HuH-7 (cell line): Measurements from ENCODE around the gene GALNT17.

Experiments
- DNase-seq: peaks from one replicate; pipeline ENCODE4 v3.0.0; 2011; ENCODE audit warnings: low spot score

Gene GALNT17

DNA sequence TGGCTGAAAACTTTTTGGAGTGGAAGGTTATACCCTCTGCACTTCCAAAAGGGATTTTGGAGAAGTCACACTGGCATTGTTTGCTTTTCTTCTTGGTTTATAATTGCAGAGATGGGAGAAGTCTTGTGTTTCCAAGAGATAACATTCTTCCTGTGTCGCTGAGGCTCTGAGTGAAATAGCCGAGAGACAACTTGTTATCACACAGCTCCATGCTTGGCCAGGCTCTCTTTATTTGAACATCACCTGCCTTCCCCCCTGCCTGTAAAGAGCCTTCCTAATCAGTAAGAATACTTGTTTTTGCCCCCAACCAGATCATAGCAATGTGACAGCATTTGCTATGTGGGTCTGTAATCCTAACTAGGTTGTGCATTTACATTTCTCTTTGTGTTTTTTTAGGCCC is 270.7 kb downstream of the GALNT17 start:
- no peak for DNase-seq

DNA sequence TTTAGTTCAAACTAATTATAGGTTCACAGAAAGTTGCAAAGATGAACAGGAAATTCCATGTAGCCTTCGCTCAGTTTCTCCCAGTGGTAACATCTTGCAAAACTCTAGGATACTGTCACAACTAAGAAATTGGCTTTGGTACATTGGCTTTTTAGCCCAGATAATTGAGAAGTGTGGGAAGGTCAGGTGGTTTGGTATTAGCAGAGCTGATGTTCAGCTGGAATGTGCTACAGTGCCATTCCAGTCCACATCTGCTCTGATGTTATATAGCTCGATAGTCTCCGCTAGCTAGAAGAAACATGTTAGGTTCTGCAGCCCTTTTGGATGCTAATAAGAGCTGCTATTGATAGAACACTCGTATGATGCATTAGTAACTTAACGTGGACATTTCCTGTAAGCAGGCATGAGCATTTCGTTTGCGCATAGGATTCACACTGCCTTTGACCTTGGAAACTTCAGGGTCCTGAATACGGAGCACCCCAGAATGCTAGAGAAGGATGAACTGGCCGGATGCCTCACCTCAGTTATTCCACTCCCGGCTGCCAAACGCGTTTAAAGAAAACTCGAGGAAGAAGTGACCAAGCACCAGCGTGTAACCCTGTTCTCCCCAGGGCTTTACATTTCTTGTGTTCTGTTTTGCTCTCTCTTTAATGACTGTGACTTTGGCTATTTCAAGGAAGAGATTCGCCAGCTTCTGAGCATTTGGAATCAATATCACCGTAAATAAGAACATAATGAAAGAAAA is 271.4 kb downstream of the GALNT17 start:
- no peak for DNase-seq

DNA sequence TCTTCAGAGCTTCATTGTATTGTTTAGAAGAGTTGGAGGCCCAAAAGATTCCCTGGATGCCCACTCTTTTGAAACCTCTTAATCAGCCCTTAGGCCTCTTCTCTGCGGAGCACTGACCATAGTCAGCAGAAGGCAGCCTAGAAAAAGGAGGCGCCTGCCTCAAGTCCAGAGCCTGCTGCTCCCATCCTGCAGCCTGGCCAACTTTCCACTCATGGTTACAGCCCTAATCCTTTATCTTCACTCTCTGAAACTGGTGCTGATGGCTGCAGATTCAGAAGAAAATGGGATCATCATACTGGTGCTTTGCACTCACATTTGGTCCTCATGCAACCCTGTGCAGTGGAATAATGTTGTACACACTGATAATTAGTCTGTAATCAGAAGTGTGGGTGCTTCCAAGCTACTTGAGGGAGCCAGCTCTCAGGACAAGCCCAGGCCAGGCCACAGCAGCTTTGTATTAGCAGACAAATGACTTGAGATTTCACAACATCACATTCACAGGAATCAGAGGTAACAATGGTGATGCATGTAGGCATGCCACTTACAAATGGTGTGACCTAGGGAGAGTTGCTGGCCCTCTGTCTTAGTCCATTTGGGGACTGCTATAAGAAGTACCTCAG is 272.9 kb downstream of the GALNT17 start:
- no peak for DNase-seq

DNA sequence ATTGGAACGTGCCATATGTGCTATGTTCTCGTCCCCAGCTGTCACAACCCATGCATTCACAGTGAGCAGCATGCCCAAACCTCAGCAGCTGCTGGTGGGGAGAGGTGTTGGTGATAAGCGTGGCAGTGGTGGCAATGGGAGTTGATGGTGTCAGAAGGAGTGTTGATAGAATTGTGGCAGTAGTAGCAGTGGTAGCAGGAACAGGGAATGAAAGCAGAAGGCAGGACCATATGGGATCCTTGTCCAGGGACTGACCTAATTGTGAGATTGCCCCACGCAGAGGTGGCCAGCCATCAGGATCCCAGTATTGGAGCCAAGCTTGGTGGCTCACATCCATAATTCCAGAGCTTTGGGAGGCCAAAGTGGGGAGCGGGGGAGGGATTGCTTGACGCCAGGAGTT is 276.3 kb downstream of the GALNT17 start:
- no peak for DNase-seq

DNA sequence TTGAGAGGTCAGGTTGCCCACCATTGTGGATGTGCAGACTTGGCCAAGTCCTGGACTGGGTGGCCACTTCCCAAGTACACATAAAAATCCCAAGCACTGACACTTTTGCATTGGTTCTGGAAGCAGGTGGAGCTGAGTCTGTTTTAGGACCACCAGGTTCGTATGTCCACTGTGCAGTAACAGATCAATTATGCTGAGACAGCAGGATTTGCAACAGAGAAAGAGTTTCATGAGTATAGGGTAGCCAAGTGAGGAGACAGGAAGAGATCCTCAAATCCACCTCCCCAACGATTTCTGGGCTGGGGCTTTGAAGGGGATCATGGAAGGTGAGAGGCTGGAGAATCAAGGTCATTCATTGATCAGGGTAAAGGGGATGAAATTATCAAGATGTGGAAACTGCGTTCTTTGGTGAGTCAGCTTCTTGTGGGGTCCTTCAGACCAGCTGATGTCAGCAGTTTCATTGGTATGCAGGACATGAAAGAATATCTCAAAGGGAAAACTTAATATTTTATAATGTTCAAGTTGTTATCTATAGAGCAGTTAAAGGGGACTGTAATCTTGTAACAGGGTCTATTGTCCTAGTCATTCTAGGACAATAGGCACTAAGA is 277.7 kb downstream of the GALNT17 start:
- no peak for DNase-seq

DNA sequence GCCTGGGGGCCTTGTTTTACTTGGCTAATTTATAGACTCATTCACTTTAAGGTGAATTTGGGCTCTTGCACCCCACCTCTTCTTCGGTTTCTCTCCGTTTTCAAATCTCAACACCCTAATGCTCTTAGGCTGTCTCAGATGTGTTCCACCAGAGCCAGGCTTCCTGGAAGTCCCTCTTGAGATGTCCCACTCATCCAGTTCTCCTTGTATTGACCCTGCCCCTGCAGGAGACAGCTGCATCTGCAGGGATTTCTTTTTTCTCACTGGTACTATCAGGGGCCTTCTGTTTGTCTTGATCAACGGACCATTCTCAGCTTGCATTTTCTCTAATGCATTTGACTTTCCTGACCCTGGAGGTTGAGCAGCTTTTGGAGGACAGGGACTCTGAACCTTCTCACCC is 279.5 kb downstream of the GALNT17 start:
- DNase-seq: no peak

DNA sequence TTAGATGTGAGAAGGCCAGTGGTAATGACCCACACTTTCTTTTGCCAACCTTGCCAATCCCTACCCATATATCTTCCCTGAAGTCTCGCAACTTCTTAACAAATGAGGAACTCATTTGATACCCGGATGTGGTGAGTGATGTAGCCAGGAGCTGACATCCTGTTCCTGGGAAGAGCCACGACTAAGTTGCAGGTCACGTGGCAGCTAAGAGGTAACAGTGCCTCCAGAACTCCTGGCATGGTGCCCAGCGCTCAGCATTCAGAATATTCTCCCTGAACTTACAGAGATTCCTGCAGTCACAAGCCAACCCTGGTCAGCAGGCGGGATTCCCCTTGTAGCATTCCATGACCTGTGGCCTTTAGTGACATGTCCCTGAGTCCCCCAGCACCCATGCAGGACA is 282.5 kb downstream of the GALNT17 start:
- no peak for DNase-seq

DNA sequence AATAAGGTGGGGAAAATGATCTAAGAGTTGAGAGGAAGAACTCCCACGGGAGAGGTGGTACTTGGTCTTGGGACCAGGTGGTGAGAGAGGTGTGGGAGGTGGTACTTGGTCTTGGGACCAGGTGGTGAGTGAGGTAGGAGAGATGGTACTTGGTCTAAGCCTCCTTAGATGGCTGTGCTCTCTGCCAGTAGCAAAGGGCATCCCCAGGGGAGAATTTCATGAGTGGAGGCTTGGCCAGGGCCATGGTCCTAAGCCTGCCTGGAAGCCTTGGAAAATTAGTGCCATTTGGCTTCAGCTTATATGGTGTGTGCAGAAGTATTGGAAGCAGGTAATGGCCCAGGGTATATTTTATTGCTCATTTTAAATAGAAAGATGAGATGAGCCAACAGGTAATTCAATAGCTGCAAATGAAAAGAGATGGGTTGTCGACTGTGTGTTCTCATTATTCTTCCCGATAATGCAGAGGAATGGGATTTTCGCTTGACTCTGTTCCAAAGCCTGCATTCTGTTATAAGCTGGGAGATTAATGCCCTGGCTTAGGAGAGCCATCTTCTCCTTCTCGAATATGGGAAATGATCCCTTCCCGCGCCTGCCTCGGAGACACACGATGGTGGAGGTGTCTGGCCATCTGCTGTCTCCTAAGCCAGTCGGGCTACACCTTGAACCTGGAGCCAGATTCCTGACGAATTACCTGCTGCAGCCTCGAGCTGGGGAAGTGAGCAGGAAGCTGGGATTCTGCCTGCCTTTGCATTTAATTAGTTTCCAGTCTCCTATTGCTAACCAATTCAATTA is 287.8 kb downstream of the GALNT17 start:
- no peak for DNase-seq

DNA sequence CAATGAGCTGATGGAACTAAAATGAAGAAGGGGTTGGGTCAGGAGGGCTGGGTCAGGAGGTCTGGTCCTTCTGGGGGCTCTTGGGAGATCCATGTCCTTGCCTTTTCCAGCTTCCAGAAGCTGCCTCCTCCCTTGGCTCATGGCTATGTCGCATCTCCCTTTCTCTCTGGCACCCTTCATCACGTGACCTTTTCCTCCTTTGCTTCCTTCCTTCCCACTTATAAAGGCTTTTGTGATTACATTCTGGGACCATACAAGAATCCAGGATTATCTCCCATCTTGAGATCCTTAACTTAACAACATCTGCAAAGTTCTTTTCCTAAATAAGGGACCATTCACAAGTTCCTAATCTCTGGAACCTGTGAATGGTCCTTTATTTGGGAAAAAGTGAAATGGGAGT is 290.2 kb downstream of the GALNT17 start:
- DNase-seq: no peak

DNA sequence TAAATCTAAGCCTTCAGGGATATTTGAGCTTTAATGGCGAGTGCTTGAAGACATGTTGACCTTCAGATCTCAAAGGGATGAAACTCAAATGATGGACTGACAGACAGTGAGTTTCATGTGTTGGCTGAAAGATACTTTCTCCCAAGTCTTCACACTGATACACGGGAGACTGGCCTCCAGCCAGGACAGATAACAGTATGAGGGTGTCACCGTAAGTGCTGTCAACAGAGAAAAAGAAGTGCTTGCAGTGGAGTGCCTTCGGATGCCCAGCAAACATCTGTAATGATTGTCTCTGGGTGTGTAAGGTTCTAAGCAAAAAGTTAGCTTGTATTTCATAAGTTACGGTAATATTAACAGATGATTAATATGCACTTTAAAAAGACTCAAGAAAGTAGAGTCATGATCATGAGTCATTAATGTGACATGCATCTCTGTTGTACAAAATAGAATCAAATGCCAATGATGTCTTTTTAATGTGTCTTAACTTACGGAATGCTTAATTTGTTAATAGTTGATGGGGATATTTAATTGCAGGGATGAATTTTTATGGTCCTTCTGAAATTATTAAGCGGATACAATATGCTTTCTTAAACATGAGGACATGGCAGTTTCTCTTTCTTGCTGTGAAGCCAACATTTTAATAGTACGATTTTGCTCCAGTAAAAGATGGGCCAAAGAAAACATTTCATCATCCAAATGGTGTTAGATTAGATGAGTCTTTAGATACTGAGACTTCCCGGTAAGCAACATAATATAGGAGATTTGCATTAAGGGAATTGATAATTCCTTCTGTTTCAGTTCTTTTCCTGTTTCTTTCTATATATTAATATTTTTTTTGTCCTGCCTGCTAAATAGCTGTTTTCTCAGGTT is 292.5 kb downstream of the GALNT17 start:
- DNase-seq: no peak

DNA sequence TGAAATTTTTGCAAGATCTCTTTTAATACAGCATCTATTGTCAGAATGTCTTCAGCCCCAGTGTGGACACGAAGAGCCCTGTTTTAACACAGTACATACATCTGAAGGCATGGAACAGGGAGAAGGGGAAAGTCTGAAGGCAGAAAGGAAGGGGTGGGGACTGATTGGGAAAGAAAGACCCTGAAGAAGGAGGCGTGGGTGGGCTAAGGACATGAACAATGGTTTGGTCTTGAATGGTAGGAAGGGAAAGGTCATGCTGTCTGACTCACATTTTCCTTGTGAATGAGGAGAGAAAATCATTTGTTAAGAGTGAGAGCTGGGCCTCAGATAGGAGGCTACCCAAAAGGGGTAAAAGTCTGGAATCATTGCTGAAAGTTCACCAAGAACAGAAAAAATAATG is 297.1 kb downstream of the GALNT17 start:
- DNase-seq: no peak

DNA sequence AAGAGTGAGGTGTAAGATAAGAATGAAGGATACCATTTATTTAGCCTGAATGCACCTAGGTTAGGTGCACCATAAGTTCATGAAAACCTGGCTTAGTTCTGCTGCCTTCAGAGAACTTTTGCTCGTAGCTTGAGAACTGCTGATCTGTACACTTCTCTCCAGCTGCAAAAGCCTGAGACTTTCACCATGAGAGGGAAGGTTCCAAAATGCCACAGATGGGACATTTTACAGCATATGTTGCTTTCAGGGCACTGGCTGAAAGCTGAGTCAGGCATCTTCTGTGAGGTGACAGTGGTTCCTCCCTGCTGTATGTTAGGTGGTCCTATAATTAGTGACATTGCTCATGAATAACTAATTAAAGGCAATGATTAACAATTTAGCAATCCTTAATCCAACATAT is 298.3 kb downstream of the GALNT17 start:
- DNase-seq: no peak

DNA sequence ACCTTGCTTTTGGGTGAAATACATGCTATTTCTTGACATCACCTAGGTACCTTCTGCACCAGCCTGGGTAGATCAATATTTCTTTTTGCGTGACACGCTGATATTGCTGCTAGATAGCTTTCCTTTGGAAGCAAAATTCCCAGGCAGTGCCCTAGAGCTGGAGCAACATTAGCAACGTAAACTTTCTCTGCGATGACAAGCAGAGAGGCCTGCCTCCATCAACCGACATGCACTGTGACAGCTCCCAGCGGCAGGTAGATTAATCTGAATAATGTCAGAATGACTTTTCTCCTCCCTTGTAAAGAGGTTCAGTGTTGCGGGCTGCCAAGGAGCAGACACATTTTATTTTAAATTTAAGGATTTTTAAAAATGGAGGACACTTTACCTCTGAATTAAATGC is 307.4 kb downstream of the GALNT17 start:
- DNase-seq: no peak

DNA sequence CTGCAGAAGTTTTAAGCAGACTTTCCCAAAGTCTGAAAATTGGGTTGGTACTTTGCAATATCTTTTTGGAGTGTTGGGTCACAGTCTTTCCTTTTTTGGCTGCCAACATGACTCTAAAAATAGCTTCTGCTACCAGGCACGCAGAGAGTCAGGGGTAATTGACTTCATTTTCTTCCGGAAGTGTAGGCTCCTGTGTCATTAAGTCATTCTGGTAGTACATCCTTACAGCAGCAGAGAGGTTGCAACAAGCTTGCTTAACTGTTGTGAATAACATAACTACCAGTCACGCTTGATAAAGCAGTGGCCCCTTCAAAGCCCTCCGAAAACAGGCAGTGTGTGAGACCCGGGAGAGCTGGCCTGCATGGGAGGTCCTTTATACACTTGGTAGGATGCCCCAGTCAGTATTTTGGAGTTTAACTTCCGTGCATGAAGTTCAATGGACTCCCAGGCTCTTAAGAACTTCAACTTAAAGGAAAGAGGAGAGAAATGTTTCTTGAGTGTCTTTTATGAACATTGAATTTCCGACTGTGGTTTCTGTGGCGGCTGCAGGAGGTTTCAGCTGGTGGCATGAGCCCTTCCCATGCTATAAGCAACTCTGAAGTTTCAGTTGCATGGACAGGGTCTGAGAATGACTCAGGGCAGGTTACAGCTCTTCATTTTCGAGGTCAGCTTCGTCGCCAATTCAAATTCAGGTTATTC is 310.7 kb downstream of the GALNT17 start:
- DNase-seq: no peak

DNA sequence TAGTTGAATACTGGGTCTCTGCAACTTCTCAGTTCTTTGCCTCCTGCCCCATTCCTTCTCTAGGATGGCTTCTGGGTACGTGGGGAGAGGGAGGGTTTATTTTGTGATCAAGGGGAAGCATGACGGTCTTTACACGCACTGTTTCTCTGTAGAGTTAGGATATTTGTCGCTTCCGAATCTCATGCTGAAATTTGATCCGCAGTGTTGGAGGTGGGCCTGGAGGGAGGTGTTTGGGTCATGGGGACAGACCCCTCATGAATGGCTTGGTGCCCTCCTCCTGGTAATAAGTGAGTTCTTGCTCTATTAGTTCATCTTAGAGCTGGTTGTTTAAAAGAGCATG is 311.2 kb downstream of the GALNT17 start:
- DNase-seq: no peak

DNA sequence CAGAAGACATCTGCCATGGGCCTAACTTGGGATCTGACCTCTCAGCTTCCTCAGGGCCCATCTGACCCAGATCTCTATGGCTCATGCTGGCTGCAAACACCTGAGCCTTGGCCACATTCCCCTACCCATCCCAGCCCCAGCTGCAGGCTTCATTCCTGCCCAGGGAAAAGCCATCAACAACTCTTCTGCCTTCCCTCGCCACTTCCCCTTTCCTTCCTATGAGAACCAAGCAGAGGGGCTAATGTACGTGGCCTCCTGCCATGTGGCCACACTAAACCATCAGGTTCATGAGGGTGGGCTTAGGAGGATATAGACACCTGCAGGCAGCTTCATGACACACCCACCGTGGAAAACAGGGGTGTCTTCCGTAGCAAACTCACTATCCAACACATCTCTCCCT is 312.2 kb downstream of the GALNT17 start:
- DNase-seq: no peak

DNA sequence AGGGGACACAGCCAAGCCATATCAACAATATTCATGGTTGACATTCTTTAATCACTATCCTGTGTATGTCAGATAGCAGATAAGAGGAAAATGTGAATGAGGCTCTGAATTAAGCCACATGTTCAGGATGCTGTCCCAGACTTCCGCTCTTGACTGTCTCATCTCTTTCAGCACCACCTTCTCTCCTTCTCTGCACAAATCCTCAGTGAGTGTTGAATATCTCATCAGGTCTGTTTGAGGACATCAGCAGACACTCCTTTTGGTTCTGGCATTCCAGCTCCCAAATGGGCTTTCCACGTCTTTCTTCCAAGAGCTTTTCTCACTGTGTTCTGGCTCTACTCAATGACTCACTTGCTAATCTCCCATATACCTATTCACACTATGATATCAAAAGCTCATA is 321.7 kb downstream of the GALNT17 start:
- no peak for DNase-seq

DNA sequence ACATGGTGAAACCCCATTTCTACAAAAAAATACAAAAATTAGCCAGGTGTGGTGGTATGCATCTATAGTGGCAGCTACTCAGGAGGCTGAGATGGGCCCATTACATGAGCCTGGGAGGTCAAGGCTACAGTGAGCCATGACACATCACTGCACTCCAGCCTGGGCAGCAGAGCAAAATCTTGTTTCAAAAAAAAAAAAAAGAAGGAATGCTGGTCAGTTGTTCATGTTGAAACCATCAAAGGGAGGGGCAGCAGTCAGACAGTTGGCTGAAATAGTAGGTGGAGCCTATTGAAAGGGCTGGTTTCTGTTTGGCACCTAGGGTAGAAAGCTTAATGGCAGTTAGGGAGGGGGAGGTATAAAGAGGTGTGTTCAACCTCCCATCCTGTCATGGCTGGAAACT is 323.0 kb downstream of the GALNT17 start:
- no peak for DNase-seq

DNA sequence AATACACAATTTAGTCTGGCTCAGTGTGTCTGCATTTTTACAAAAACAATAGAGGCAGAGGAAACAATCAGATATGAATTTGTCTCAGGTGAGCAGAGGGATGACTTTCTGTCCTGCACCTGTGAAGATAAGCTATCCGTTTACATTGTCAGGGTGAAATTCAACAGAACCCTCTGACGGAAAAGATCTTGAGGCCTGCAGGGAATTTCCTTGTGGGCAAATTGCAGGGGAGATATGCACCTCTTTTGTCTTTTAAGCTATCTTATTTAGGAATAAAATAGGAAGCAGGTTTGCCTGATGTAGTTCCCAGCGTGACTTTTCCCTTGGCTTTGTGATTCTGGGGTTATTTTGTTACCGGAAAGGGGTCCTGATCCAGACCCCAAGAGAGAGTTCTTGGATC is 325.1 kb downstream of the GALNT17 start:
- no peak for DNase-seq

DNA sequence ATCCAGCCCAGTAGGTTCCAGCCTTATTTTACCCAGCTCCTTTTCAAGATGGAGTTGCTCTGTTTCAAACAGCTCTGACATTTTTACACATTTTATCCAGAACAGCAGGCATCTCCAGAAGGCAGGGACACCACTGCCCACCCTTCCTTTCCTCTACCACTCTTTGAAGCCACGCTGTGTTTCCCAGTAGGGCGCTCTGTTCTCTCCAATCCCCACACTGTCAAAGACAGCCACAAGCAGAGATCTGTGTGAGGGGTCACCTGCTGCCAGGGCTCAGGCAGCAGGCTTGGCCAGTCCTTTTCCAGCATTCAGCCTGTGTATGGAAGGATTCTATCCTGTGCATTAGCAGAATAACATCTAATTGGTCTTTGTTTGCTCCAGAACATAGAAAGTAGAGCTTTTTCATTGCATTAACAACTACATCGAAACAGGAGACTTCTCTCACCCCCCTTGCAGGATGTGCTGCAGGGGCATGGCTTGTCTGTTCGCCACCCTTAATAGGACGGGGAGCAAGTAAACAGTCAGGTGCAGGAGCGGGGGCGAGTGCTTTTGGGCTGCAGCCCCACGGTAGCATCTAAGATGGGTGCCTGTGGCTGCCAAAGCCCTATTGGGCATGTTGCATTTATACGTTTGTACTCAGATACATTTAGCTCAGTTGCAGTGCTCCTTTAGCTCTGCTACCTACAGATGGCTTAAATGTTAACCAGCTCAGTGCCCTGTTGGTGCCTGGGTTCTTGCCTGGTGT is 326.1 kb downstream of the GALNT17 start:
- DNase-seq: no peak

DNA sequence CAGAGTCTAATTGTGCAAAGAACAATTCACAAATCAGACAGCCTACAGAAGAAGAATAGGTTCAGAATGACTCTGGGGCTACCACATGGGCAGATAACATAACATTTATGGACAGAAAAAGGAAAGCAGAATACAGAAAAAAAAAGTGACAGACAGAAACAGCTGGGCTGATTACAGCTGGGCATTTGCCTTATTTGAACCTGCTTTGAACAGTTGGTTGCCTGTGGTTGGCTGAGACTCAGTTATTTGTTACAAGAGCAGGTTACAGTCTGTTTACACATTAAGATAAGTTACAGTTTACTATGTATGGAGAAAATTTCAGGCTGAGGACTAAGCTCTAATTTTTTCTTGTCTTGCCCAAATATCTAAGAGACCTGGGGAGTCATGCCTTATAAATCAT is 327.2 kb downstream of the GALNT17 start:
- no peak for DNase-seq
